Transverse colon (tissue), 3 donors: Measurements from ENCODE around the gene TSPAN3.

Experiments used
- CTCF ChIP-seq, 5 experiments: fragments of 200-600 bp in 3 of 5; fragments of 450-650 bp in 2 of 5; sonication (generic) in 3 of 5; IDR thresholded peaks; 1 replicate in 2 of 5; 2 replicates in 3 of 5; pipeline ENCODE4 v1.5.1; 2016 to 2017; ENCODE audit warnings: antibody characterized with exemption in 5 of 5, inconsistent platforms in 3 of 5, mild to moderate bottlenecking in 2 of 5, moderate library complexity in 1 of 5
- POLR2A ChIP-seq: fragments of 450-650 bp; IDR thresholded peaks from one replicate; pipeline ENCODE4 v1.6.1; 2016; ENCODE audit warnings: antibody characterized with exemption, mild to moderate bottlenecking, moderate library complexity

- TF ChIP-seq CTCF (IDR thresholded peaks at IDR 0.05) (no peak), POLR2A (no peak)
Observed at GRCh38 chr15:77042955-77043920, 27.7 kb downstream of the TSPAN3 start.
